Effector CD4-positive, alpha-beta T cell (primary cell): Measurements from ENCODE around the gene PRKCH.

ENCODE experiments used
- DNase-seq: peaks from one replicate; pipeline ENCODE4 v3.0.0-alpha.2; 2020

Gene PRKCH

DNA sequence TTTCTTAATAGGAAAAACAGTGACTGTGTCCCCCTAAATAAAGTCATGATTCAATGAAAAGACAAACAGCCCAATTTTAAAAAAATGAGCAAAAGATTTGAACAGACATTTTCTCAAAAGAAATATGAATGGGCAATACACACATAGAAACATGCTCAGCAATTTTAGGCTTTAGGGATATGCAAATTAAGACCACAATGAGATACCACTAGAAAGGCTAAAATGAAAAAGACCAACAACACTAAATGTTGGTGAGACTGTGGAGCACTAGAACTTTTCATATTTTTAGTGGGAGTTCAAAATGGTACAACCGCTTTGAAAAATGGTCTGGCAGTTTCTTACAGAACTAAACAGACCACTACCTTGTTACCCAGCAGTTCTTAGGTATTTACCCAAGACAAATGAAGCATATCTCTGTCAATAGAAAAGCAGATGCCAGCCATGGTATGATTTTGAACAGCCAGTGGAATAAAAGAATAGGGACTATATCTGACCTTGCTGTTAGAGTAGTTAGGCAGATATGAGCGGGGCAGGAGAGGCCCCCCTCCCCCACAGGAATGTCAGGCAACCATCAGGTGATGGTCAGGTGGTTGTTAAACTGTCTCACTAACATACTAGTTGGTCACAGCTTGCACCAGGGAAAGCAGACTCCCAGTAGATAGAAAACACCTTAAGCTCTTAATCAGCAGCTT is 108.8 kb downstream of the PRKCH start:
- DNase-seq, result no peak

DNA sequence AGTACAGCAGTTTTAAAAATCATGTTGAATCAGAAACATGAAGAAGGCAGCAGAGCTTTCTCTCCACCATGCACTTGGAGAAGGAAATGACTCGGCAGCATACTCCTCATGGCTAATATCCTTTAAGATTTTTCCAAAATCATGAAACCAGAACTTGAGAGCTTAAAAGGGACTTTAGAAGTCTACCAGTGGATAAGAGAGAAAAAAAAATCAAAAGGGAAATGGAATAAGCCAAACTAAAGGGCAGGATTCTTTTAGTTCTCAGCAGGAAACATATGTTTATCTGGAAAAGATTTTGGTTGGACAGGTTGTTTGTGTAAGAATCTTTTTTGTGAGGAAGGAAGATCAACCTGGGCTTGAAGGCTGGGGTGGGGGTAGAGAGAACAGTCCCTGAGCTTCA is 111.8 kb downstream of the PRKCH start:
- DNase-seq, result no peak

DNA sequence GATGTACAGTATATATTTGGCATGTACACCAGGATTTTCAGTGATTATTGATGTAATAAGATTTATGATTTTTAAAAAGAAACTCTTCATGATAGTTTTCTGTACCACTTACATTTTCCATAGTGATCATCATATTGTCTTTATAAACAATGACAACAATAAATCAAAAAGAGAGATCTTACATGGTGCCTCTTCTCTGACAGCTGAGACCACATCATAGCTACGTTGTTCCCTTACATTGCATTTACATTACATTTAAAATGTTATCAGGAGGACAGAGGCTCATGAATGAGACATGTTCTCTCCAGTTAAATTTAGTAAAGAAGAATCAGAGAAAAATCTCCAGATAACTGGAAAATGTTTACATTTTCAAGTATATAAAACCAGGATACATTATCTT is 112.4 kb downstream of the PRKCH start:
- DNase-seq, result no peak

DNA sequence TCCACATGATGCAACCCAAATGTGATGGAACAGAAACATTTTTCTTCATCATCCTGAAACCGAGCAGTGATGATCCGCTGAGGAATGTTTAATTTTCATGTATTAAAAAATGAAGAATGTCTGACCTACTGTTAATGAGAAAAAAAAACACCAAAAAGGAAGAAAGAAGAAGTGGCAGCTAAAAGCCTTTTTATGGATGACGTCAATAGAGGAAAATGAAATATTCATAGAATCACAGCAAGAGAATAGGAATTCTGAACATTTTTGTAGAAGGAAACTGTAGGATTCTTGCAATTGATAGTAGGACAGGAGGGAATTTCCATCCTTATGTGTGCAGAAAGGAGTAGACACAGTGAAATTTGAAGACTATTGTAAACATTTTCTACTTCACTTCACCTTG is 112.9 kb downstream of the PRKCH start:
- no peak for DNase-seq

DNA sequence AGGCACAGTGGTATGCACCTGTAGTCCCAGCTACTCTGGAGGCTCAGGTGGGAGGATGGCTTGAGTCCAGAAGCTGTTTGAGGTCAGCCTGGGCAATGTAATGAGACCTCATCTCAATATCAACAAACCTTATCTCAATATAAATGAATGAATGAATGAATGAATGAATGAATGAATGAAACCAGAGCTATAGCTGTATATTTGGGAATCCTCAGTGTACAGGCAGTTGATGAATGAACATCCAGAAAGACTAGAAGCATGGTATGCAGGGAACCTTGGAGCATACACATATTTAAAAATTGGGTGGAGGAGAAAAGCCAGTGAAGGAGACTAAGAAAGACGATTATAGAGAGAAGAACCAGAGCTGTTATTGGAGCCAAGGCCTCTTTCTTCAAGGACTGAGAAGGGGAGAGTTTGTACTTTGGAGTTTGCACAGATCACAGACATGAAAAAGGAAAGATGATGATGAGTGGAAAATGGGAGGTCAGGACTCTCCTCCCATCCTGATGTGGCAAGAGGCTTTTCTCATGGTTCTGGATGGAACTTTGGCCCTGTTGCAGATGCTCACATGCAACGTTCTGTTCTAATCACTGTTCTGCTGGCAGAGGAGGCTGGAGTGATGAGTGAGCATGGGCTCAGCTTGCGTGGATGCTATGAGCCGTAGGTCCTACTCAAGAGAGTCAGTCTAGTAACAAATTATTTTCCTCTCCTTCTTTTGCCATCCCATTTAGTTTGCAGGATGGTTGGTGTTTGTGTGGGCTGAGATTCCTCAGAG is 114.4 kb downstream of the PRKCH start:
- DNase-seq, result no peak

DNA sequence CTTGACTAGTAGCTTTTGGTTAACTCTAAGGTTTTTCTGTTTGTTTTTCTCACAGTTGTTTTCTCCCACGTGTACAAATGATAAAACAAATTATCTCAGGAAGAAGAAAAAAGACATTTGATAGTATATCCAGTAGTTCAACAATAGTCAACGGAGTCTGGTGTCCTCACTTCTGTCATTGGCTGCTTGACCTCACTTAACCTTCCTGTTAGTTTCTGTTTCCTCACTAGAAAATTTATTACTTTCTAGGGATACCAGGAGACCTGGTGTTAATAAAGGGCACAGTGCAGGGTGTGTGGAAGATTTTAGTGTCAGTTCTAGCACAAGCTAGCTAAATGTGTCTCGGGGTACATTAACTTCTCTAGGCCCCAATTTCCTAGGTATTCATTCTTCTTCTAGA is 116.0 kb downstream of the PRKCH start:
- DNase-seq, result no peak

DNA sequence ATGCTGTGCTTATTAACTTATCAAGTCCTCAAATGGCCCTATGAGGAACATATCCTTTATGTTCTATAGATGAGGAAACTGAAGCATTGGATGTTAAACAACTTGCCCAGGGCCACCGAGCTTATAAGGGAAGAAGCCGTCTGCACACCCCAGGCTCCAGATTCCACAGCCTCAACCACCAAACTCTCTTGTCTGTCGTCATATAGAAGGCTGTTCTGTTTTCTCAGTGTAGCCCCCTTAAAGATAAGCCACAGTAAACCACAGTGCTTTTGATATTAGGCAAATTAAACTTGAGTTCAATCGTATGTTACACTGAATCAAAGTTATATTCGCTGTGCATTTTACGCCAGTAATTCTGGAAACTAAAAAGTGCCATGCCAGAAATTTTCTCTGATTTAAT is 116.7 kb downstream of the PRKCH start:
- no peak for DNase-seq

DNA sequence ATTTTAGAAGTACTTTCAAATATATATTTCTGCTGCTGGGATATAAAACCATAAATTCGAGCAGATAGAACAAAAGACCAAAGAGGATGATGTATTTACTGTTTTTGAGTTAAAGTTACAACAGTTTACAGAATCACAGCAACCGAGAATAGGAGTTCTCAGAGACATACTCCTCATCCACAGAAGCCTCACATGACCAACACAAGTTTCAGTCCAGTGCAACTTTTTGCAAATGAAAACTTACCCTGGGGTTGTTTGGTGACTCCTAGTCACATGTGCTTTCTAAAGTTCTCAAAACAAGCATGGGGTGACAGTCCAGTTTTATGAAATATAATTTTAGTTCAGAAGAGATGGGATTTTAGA is 117.1 kb downstream of the PRKCH start:
- no peak for DNase-seq

DNA sequence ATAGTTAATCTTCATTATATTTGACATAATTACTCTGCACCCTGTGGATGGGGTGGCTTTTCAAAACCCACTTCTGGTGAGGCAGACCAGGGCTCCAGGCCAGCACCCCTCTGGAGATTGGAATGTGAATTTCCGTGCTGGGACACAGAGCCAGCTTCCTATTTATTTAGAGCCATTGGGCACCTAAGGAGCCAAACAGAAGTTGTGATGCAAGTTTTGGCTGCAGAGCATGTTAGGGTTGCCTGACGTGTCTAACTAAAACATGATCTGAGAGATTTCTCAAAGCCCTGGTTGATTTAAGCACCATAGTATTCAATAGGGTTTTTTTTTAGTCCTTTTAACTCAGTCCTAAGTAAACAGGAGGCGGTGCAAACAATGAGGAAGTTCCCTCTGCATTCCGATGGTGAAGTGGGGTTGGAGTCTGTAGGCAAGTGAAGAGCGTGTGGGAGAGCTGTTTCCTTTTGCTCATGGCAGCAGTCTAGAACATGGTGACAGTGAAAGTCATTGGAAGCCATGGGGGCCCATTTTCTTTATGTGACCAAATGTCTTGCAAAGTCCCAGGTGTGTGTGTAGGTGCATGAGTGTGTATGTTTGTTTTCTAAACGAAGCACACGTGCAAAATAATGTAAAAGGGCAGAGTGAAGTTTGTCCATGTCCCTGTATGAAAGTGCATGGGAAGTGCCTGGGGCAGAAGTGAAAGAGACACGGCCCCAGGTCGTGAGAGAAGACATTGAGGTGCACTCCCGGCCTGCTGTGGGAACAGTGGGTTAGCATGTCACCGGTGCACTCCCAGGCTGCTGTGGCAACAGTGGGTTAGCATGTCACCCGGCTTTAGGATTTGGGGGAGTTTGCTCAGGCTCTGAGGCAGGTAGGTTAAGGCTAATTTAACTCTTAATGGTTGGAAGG is 117.7 kb downstream of the PRKCH start:
- DNase-seq, result peak; percentile 27

DNA sequence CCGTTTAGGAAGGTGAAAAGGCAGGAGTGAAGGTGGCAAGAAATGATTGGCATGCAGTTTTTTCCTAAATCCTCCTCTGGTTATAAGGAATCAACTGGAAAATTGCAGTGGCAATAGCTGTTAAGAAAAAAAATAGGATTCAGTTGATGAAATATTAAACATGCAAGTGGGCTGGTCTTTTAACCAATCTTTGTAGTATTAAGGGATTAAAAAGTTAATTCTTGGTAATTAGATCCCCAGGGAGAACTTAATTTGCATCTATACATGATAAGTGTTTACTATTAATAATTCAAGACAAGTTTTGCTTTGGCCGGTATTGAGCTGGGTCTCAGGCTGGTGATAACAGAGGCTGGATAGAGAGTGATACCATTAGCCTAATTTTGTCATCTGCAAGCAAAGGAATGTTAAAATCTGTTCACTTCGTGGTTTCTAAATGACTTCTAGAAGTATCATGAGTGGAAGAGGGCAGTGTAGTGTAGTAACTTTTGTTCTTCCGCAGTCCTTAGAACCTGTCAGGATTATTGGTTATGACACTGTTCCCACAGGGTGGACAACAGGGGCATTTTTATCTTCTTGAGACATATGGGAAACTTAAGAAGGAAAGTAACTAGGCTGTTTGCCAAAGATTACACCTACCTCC is 118.5 kb downstream of the PRKCH start:
- DNase-seq, result no peak

DNA sequence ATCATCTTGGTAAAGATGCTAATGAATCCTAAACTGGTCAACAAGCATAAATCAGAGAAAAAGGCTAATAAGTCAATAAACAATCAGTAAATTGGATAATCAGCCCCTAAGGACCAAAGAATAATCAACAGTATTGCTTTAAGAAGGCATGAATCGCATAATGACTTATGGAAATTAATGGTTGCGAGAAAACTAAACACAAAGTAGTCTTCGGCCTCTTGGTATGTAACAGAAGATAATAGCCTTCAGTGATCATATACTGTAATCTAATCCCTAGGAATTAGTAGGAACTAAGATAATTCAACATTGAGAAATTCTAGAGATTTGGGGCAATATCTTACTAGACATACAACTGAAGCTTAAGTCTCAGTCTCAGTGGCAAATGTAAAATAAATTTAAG is 122.1 kb downstream of the PRKCH start:
- DNase-seq, result no peak

DNA sequence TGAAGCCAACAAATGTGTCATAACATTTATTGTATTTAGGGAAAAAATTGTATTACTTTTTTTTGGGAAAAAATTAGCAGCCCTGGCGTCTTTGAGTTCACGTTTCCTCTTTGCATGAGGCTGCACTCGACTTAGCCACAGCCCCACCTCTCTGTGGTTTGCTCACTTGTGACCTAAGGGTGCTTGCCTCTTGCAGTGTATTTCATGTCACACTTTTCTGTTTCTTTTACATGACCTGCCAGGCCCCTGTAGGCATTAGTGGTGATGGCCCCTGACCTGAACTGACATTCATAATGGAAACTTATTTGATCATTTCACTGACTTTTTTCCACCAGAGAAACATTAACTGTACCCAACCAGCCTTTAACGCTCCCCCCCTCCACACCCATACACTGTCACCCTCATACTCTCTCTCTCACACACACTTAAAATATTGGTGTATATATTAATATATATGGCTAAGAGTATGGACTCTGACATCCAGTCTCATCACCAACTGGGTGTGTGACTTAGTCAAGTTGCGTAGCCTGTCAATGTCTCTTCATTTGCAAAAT is 122.9 kb downstream of the PRKCH start:
- DNase-seq, result peak; percentile 48

DNA sequence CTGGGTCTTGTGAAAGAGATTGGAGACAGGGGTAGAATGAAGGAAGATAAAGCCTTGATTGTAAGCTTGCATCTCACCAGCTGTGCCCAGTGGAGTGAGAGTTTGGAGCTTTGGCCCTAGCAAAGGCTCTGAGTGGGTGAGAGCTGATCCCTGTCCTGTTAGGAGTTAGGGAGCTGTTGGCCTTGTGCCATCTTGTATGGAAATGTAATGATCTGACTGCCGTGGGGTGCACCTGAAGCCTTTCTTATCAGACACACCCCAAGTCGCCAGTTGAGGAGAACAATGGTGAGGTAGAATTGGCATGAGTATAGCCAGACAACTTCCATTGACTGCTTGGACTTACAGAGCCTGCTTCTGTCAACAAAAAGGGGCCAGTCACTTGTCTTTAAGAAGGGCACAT is 130.1 kb downstream of the PRKCH start:
- no peak for DNase-seq

DNA sequence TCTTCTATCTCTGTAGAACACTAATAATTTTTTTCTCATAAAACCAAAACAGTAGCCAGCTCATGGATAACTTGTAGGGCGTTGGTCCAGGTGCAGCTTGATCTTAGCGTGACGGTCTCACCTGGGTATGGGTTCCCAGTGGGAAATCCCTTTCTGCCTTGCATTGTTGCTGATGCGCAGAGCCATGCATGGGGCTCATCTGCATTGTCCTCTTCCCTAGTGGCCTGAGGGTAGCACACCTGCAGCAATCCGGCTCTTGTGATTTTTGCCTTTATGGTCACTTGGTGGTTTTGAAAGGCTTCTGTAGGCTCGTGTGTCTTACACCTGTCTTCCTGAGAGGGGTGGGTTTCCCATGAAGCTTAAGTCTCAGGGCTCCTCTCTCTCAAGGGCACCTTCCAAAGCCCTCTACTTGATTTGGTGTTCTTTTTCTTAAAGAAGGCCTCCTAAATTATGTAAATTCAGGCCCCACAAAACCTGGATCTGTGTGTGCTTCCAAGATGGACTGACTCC is 130.6 kb downstream of the PRKCH start:
- no peak for DNase-seq

DNA sequence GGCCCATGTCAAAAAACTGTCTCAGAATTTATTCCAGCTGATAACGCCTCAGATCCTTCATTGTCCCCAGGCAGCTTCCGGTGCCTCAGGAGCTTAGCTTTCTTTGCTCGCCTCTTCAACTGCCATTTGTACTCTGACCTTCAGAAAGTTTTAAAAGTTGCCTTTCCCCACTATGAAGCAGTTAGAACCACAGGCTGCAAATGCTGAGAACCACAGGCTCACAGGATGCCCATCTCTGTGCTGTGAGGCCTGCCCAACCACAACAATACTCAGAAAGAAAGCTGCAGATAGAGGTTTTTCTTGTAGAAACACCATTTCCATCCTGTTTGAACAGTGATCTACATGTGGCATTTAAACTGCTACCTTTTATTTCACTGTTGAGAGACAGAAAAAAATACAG is 131.1 kb downstream of the PRKCH start:
- peak; percentile 26 for DNase-seq

DNA sequence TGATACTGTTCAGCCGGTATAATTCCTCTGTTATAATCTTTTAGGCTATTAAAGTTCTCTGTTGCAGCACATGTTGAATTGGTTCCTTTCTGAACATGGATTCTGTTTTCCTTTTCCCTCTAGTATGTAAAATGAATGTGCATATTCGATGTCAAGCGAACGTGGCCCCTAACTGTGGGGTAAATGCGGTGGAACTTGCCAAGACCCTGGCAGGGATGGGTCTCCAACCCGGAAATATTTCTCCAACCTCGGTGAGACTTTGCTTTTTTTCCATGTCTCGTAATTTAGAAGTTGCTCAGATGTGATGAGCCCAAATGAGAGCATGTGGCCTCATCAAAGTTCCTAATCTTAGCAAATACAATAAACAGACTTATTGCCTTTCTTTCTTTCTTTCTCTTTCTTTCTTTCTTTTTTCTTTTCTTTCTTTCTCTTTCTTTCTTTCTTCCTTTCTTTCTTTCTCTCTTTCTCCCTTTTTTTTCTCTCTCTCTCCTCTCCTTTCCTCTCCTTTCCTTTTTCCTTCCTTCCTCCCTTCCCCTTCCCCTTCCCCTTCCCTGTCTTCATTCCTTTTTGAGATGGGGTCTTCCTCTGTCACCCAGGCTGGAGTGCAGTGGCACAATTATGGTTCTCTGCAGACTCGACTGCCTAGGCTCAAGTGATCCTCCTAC is 131.9 kb downstream of the PRKCH start:
- DNase-seq, result no peak

DNA sequence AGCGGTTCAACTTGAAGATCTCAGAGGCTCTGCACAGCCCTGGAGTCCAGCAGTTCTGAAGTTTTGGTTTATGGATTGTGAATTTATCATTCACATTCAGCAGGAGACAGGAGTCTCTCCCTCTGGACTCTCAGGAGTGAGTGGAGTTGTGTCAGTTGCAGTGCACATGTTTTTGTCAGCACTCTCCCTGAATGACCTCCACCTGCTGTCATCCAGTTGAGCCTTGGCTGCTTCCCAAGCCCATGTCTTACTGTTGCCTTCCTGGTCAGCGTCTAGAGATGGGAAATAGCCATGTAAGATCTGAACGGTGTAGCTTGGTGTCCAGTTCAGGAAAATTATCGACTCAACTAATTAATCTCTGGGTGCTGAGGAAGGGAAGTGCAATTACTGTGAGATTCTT is 133.2 kb downstream of the PRKCH start:
- no peak for DNase-seq

DNA sequence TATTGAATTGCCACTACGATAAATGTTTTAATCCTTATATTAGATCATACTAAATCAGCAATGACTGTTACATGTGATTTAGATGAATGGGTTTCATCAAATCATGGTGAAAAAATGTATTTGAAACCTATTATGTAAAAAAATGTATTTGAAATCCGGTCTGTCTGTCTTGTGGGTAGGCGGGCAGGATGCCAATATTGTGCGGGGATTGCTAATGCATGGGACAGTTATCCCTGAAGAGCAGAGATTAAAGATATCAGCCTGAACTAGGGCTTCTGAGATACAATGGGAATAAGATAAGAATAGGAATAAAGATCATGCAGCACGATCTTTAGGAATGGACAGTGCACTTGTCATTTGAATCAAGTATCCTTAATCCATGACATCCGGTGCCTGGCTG is 134.0 kb downstream of the PRKCH start:
- no peak for DNase-seq

DNA sequence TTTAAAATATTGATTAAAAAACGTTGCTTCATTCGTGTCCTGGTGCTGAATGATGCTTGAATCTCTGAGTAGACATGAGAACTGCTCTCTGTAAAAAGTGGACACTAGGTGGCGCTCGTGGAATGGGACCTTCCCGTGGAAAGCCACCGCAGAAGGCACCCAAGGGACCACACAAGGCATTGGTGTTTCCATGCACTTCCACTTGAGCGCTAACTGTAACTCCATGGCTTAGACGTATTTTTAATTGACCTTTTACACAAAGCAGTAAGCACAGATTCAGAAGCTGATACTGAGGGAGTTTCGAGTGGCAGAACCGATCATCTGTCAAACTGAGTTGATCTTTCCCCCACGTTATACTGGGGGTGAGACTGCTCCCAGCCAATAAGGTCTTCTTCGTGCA is 135.3 kb downstream of the PRKCH start:
- peak; percentile 85 for DNase-seq

DNA sequence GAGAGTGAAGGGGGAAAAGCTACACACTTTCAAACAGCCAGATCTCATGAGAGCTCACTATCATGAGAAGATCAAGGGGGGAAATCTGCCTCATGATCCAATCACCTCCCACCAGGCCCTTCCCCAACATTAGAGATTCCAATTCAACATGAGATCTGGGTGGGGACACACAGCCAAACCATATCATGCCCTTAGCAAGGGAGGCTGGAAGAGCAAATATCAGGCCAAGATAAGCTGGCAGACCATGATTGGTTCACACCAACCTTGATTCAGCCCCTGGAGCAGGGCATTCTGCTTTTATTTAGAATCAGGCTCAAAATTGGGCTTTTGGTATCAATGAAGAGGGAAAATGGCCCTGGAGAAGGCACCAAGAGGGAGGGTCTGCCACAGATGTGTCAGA is 137.4 kb downstream of the PRKCH start:
- DNase-seq, result no peak

DNA sequence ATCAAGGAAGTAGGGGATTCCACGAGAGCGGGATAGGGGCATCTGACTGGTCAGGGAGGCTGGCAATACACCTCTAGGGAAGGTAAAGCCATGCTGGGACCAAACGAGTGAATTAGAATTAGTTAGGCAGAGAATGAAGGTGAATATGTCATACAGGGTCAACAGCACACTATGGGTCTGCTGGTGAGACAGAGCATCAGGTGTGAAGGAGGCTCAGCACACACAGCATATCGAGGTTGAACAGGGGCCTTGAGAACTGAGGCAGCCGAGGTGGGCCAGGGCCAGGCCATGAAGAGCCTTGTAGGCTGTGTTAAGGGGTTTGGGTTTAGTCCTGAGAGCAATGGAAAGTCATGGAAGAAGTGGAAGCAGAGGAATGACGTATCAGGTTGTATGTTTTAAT is 137.8 kb downstream of the PRKCH start:
- no peak for DNase-seq

DNA sequence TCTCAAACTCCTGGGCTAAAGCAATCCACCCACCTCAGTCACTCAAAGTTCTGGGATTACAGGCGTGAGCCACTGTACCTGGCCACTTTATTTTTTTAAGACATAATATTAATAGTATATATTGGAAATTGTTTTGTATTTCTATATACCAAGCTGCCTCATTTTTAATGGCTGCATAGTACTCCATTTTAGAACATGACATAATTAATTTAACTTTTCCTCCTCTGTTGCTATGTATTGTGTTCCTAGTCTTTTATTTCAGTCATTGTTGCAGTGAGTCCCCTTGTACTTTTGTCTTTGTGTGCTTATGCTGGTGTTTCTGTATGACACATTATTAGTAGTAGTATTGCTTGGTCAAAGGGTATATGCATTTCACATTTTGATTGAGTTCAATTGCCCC is 138.7 kb downstream of the PRKCH start:
- no peak for DNase-seq
